Tibial nerve (tissue), 4 donors: Measurements from ENCODE around the gene DHRS13. TPM values are rescaled to one million over a fixed set of nuclear protein-coding genes. Genes with fewer than 3 reads are reported as not detected.

Source experiments
- DNase-seq, 2 donors: peaks; one replicate each; pipeline ENCODE4 v3.0.0-alpha.2; 2019; ENCODE audit warnings: low spot score in 2 of 2
- H3K27ac ChIP-seq, 4 donors: fragments of 200-600 bp; sonication (generic) in 3 of 4; one replicate each; pipeline ENCODE4 v1.5.1; 2017 to 2019; ENCODE audit warnings: mild to moderate bottlenecking in 1 of 4
- H3K27me3 ChIP-seq, 2 donors: fragments of 200-600 bp; sonication (generic) in 1 of 2; one replicate each; pipeline versions ENCODE4 v1.5.1 to v1.6.0; 2017 to 2019
- H3K36me3 ChIP-seq, 3 donors: fragments of 200-600 bp; sonication (generic); one replicate each; pipeline ENCODE4 v1.5.1; 2018 to 2019
- H3K4me1 ChIP-seq, 4 donors: fragments of 200-600 bp; sonication (generic) in 3 of 4; one replicate each; pipeline ENCODE4 v1.5.1; 2017 to 2019
- H3K4me3 ChIP-seq, 4 donors: fragments of 200-600 bp; sonication (generic) in 3 of 4; one replicate each; pipeline ENCODE4 v1.5.1; 2017 to 2019; ENCODE audit warnings: mild to moderate bottlenecking in 1 of 4, moderate library complexity in 1 of 4
- H3K9me3 ChIP-seq, 4 donors: fragments of 200-600 bp; sonication (generic) in 3 of 4; one replicate each; pipeline ENCODE4 v1.5.1; 2017 to 2019
- CTCF ChIP-seq, 5 experiments: fragments of 200-600 bp in 3 of 5; fragments of 450-650 bp in 2 of 5; sonication (generic) in 3 of 5; IDR thresholded peaks; one replicate each; pipeline ENCODE4 v1.5.1; 2016 to 2019; ENCODE audit warnings: antibody characterized with exemption in 5 of 5, mild to moderate bottlenecking in 3 of 5, moderate library complexity in 2 of 5
- EP300 ChIP-seq, 2 donors: sonication (generic); formaldehyde crosslinking; IDR thresholded peaks; one replicate each; pipeline ENCODE4 v1.6.1; 2017; ENCODE audit warnings: antibody characterized with exemption in 2 of 2, mild to moderate bottlenecking in 1 of 2
- POLR2A ChIP-seq, 2 donors: fragments of 450-650 bp; IDR thresholded peaks; one replicate each; pipeline ENCODE4 v1.6.1; 2017; ENCODE audit warnings: antibody characterized with exemption in 2 of 2, mild to moderate bottlenecking in 2 of 2, moderate library complexity in 2 of 2
- WGBS, 2 donors: methylation state at CpG; one replicate each; pipeline ENCODE4 v1.1.5; 2018; 5-methylcytosine and 5-hydroxymethylcytosine counted together
- total RNA-seq, 4 donors: library from RNA; depleted of rRNA; stranded (reverse); fragments of >200 nt; gene quantifications; one replicate each; pipeline ENCODE4 v1.1.0, GENCODE V29; 2016

DHRS13 gene
- total RNA-seq, 4 donors from 2014 or later: 2.4 to 21.9 (median 8.8) TPM

GRCh38 chr17:28950017-28950751, 47.3 kb upstream of the DHRS13 start:
- Histone ChIP-seq H3K4me3 (peak overlapping the region; percentile 81 to 99 (median 88)), H3K9me3 (no peaks in the 10 kb centered on the region), H3K27ac (peak overlapping the region; percentile 91 to 96 (median 92)), H3K36me3 (no peaks in the 10 kb centered on the region), H3K27me3 (no peaks in the 10 kb centered on the region), H3K4me1 (peaks cover 0 to 49% (median 43%) of the 10 kb centered on the region in 4 donors)
- 1% methylated on average over 30 to 43 of the region's 43 CpGs for WGBS, 2 donors
- DNase-seq: no peak
- no peak for TF ChIP-seq CTCF (IDR thresholded peaks at IDR 0.05)
- TF ChIP-seq EP300 (IDR thresholded peaks at IDR 0.05): no peak
- TF ChIP-seq POLR2A (IDR thresholded peaks at IDR 0.05): no peak

- TF ChIP-seq CTCF (IDR thresholded peaks at IDR 0.05): no peak
- TF ChIP-seq EP300 (IDR thresholded peaks at IDR 0.05): peak in 1 of 2 donors; percentile 41
- TF ChIP-seq POLR2A (IDR thresholded peaks at IDR 0.05): peak in 1 of 2 donors; percentile 4
- Histone ChIP-seq H3K4me1 (peaks cover 0 to 56% (median 49%) of the 10 kb centered on the region in 4 donors), H3K9me3 (no peaks in the 10 kb centered on the region), H3K4me3 (peak overlapping the region; percentile 81 to 99 (median 88)), H3K27ac (peak overlapping the region; percentile 91 to 96 (median 92)), H3K27me3 (no peaks in the 10 kb centered on the region), H3K36me3 (no peaks in the 10 kb centered on the region)
- 0 to 1% methylated on average over 48 to 61 of the region's 61 CpGs for WGBS, 2 donors
- peak in 1 of 2 donors; percentile 59 for DNase-seq
Observed at GRCh38 chr17:28949185-28950016, 46.5 kb upstream of the DHRS13 start.

GRCh38 chr17:28948873-28949184, 46.0 kb upstream of the DHRS13 start:
- DNase-seq: no peak
- Histone ChIP-seq H3K4me1 (peaks cover 0 to 62% (median 52%) of the 10 kb centered on the region in 4 donors), H3K27ac (peak overlapping the region; percentile 91 to 96 (median 92)), H3K27me3 (no peaks in the 10 kb centered on the region), H3K4me3 (peak overlapping the region; percentile 81 to 99 (median 88)), H3K36me3 (no peaks in the 10 kb centered on the region), H3K9me3 (no peaks in the 10 kb centered on the region)
- 0 to 1% methylated on average over 15 of the region's 15 CpGs for WGBS, 2 donors
- TF ChIP-seq EP300 (IDR thresholded peaks at IDR 0.05) (no peak), CTCF (IDR thresholded peaks at IDR 0.05) (no peak), POLR2A (IDR thresholded peaks at IDR 0.05) (no peak)

- Histone ChIP-seq H3K27ac (peak overlapping the region in 3 of 4 donors; percentile 91 to 96 (median 92)), H3K4me3 (peak overlapping the region; percentile 81 to 99 (median 88)), H3K27me3 (no peaks in the 10 kb centered on the region), H3K9me3 (no peaks in the 10 kb centered on the region), H3K4me1 (peaks cover 0 to 64% (median 52%) of the 10 kb centered on the region in 4 donors), H3K36me3 (peaks cover 0 to under 1% (median 0%) of the 10 kb centered on the region in 3 donors)
- 13 to 15% methylated on average over 4 of the region's 4 CpGs for WGBS, 2 donors
- DNase-seq: no peak
- TF ChIP-seq EP300 (IDR thresholded peaks at IDR 0.05) (no peak), CTCF (IDR thresholded peaks at IDR 0.05) (no peak), POLR2A (IDR thresholded peaks at IDR 0.05) (no peak)
Observed at GRCh38 chr17:28948342-28948741, 45.5 kb upstream of the DHRS13 start.
